GM18520 (cell line): ENCODE data around the gene ANK3.

Experiments used
- ATAC-seq: cut with Tn5 transposase; IDR thresholded peaks from one replicate; pipeline ENCODE4 v1.9.1; 2021; ENCODE audit not compliant: unreplicated experiment

The ANK3 gene

GRCh38 chr10:60283397-60283796 lies 106.3 kb downstream of the ANK3 start:
- no peak for ATAC-seq

- no peak for ATAC-seq
These were observed 106.8 kb downstream of the ANK3 start for GRCh38 chr10:60282771-60283353.

- no peak for ATAC-seq
These were observed 107.8 kb downstream of the ANK3 start for GRCh38 chr10:60281792-60282353.

DNA sequence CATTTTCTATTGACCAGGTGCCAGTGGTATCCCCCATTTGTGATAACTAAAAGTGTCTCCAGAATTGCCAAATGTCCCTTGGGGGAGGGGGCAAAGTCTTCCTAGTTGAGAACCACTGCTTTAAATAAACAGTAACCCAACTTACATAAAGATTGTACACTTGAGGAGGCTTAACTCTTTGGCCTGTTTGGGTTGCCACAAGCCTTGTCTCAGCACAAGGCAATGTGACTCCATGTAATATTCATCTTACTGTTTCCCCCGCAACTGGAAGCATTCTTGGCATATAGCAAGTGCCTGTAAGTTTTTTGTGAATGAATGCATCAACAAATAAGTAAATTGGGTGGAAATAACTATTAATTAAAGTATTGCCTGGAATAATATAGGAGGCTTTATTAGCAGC lies 108.3 kb downstream of the ANK3 start:
- ATAC-seq: no peak

GRCh38 chr10:60280475-60280874 lies 109.2 kb downstream of the ANK3 start:
- no peak for ATAC-seq

DNA sequence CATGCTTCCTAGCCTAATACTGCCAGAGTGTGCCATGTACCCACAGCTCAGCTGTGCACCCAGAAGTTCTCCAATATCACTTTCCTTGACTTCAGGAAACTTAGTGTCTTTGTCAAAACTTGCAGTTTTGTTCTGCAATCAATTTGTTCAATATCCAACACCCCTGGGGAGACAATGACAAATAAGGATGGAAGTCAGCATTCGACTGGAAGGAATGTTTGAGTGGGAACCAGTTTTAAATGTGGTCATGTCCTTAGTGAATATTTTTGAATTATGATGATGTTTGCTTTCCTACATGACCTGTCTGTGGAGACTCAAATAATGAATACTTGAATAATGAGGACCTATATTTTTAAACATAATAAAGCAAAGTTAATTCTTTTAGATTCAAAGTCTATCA lies 112.0 kb downstream of the ANK3 start:
- no peak for ATAC-seq

DNA sequence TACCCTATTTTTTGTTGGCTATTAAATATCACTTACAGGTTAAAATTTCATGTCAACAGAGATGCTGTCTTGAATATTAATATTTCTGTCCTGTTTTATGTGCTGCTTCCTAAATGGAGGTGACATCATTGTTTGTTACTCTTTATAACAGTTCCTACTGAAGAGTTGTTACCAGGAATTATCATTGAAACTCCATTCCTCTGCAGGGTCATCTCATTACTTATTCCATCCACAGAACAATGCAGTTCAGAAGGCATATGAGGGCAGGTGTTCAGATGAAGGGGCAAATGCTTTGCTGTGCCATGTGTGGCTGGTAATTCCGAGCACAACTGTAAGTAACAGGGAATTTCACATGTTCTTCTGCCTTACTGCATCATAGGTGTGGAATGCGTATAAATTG lies 113.4 kb downstream of the ANK3 start:
- ATAC-seq: no peak

DNA sequence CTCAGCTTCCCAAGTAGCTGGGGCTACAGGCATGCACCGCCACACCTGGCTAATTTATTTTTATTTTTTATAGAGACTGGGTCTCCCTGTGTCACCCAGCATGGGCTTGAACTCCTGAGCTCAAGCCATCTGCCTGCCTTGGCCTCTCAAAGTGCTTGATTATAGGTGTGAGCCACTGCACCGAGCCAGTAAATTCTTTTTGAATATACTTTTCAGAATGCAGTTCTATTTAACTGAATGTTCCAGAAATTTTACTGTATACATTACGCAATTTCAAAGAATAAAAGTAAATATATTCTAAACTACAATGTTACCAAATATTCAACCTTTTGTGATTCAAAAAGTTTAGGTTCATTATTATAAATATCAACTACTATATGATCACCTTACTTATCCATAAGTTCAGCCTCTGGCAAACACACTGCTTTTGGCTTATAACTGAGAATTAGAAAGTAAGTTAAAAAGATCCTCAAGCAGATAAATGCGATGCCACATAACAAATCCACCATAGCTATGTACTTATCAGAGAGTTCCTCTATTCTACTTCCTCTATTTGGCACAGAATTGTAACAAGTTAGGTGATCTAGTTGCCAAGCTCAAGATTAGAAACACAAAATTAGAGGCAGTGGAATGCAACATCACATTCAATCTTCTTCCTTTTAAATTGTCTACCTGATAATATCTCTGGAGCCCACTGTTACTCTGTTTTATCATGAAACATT lies 118.2 kb downstream of the ANK3 start:
- no peak for ATAC-seq

DNA sequence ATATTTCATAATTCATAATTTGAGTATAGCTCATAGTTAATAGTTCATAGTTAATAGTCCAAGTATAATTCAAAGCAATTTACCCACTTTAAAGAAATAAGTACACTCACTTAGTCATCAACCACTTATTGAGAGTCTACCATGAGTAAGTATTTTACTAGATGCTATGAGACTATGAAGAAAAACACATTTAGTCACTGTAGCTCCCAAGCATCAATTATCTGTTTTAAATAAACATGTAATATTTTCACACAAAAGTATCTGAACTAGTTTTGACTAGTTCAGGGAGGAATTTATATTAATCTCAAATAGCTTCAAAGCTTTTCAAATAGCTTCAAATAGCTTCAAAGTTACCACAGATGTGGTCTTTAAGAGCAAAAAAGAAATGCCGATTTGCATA lies 119.2 kb downstream of the ANK3 start:
- no peak for ATAC-seq

DNA sequence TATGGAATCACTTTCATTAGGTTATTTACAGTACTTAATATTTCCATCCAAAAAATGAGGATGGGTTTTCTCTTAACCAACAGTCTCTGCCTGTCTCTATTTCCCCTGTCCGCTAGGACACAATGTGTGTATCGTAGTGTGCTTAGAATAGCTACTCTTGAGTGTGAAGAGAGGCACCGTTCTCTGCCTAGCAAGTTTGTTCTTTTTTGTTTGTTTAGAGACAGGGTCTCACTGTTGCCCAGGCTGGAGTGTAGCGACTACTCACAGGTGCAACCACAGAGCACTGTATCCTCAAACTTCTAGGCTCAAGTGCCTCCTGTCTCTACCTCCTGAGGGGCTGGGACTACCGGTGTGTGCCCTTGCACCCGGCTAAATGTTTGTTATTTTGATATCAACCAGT lies 121.9 kb downstream of the ANK3 start:
- ATAC-seq: no peak

DNA sequence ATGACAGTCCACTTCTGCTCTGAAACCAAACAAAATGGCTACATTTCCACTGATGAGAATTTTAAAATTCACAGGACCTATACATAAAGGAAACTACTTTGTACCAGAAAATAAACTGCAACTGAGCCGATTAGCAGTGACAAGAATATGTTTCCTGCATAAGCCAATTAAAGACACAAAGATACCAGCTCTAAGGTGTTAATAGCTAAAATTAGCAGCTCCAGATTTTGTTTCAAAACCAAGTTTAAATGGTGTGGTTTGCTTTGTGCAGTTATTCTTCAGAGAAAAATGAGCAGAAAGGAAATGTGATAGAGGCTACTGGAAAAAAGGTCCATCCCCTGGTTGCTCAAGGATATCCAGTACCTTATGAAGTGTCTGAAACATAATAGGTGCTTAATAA lies 123.2 kb downstream of the ANK3 start:
- no peak for ATAC-seq

DNA sequence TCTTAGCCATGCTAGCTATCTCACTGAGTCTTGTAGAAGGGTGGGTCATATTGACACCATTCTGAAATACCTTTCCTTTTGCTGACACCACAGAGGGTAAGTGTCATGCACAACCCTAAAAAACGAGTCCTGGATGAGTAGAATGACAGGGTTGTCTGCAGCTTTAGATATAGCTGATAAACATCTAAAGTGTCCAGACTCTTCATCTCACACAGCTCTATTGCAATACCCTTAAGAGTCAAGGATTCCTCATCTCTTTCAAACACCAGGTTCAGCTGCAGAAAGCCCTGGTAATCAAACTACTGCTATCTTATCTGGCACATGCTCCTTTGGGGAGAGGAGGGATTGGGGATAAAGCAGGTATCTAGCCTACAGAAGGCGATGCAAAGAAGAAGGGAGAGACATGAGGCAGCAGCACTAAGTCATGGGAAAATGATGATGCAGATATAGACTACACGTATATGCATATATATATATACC lies 127.0 kb downstream of the ANK3 start:
- ATAC-seq: no peak

GRCh38 chr10:60260321-60260720 lies 129.4 kb downstream of the ANK3 start:
- no peak for ATAC-seq

- no peak for ATAC-seq
These were observed 131.3 kb downstream of the ANK3 start for GRCh38 chr10:60258429-60258797.

DNA sequence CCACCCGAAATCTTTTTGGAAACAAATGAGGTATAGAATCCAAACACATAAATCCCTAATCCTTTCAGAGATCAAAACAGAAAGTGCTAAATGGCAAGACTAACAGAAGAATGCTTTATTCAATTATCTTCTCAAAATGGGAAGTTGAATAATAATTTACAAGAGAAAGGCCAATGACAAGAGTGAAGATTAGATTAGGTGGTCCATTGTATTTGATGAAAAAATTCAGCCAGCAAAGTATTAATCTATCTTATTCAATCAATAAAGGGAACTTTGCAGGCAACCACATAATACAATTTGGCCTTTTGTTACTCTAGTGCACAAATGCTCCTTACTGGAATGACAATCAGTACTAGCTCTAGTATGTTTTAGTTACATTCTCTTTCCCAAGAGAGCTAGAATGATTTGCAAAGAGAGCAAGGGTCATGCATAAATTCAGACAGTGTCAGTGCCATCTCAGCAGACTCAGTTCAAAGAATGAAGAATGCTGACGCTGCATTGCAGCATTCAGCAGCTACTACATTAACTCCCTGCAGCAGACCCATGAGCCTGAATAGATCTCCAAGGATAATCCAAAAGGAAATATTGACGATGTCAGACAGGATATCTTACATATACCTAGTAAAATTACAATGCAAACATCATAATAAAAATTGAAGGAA lies 131.8 kb downstream of the ANK3 start:
- ATAC-seq: no peak

- no peak for ATAC-seq
These were observed 134.9 kb downstream of the ANK3 start for GRCh38 chr10:60254776-60255175.

DNA sequence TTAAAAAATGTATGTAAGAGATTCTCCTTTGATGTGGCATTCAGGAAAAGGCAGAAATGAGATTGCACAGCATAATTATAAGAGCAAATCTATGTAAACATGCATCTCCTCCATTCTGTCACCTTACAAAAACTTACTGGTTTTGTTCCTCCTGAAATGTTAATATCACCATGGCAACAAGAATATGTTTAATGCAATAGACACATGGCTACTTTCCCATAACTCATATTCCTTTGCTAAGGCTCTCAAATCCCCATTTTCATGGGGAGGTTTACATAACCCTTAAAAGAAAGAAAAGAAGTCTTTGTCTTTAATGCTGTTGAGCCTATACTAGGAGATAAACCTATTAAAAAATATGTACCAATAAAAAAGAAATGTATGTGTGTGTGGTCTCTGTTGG lies 136.2 kb downstream of the ANK3 start:
- ATAC-seq: no peak

GRCh38 chr10:60252688-60253087 lies 137.0 kb downstream of the ANK3 start:
- ATAC-seq: no peak

- no peak for ATAC-seq
These were observed 143.3 kb downstream of the ANK3 start for GRCh38 chr10:60246382-60246781.

DNA sequence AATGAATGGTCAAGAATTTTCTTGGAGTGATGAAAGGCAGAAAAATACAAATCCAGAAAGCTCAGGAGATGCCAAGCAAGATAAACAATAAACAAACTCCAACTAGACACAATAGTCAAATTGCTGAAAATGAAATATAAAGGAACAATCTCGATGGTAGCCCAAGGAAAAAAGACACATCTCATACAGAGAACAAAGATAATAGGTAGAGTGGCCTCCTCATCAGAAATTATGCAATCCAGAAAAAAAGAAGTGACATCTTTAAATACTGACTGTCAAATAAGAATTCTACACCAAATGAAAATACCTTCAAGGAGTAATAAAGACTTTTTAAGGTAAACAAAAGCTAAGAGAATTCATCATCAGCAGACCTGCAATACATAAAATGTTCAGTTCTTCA lies 150.4 kb downstream of the ANK3 start:
- no peak for ATAC-seq

- no peak for ATAC-seq
These were observed 150.9 kb downstream of the ANK3 start for GRCh38 chr10:60238759-60239100.
